Liver (tissue), 9 donors: ENCODE measurements around the gene FBN3. TPM values are rescaled to one million over a fixed set of nuclear protein-coding genes. Genes with fewer than 3 reads are reported as not detected.

Experiments
- DNase-seq: peaks from one replicate; pipeline ENCODE4 v3.0.0-alpha.2; 2017; ENCODE audit warnings: low spot score
- H3K27ac ChIP-seq, 2 donors: one replicate each; pipeline ENCODE4 v1.7.0; 2013; ENCODE audit warnings: inconsistent platforms in 2 of 2, low read length in 2 of 2, control low read depth in 1 of 2, low read depth in 1 of 2, mild to moderate bottlenecking in 1 of 2
- H3K27me3 ChIP-seq, 4 donors: one replicate each; pipeline versions ENCODE4 v1.6.1 to v1.7.0; 2013; ENCODE audit warnings: low read length in 3 of 4, inconsistent platforms in 1 of 4, mild to moderate bottlenecking in 1 of 4, moderate library complexity in 1 of 4; ENCODE audit not compliant: control insufficient read depth in 4 of 4, insufficient read depth in 4 of 4
- H3K36me3 ChIP-seq, 4 donors: one replicate each; pipeline versions ENCODE4 v1.6.1 to v1.7.0; 2013; ENCODE audit warnings: low read length in 3 of 4, mild to moderate bottlenecking in 3 of 4, low read depth in 1 of 4, moderate library complexity in 1 of 4; ENCODE audit not compliant: control insufficient read depth in 4 of 4, insufficient read depth in 3 of 4
- H3K4me1 ChIP-seq, 4 donors: one replicate each; pipeline versions ENCODE4 v1.6.1 to v1.7.0; 2013; ENCODE audit warnings: low read length in 3 of 4, mild to moderate bottlenecking in 3 of 4, moderate library complexity in 1 of 4; ENCODE audit not compliant: control insufficient read depth in 4 of 4, insufficient read depth in 4 of 4
- H3K4me3 ChIP-seq, 3 donors: one replicate each; pipeline versions ENCODE4 v1.6.1 to v1.7.0; 2013; ENCODE audit warnings: low read length in 3 of 3, control low read depth in 1 of 3, low read depth in 1 of 3, mild to moderate bottlenecking in 1 of 3
- H3K9ac ChIP-seq, 2 donors: one replicate each; pipeline ENCODE4 v1.7.0; 2013; ENCODE audit warnings: low read length in 2 of 2, mild to moderate bottlenecking in 2 of 2, moderate library complexity in 2 of 2, control low read depth in 1 of 2, low read depth in 1 of 2
- H3K9me3 ChIP-seq, 4 donors: one replicate each; pipeline versions ENCODE4 v1.6.1 to v1.7.0; 2013; ENCODE audit warnings: low read length in 3 of 4; ENCODE audit not compliant: control insufficient read depth in 4 of 4
- FOXA1 ChIP-seq: IDR thresholded peaks from 2 replicates; pipeline ENCODE4 v1.6.1; 2016; ENCODE audit warnings: antibody characterized with exemption
- FOXA2 ChIP-seq: IDR thresholded peaks from 2 replicates; pipeline ENCODE4 v1.6.1; 2016; ENCODE audit warnings: antibody characterized with exemption
- GABPA ChIP-seq, 2 donors: IDR thresholded peaks in 1 of 2; conservative IDR thresholded peaks in 1 of 2; 2 replicates each; pipeline ENCODE4 v1.6.1; 2016; ENCODE audit warnings: antibody characterized with exemption in 2 of 2, mild to moderate bottlenecking in 1 of 2, moderate library complexity in 1 of 2
- HNF4A ChIP-seq, 2 donors: conservative IDR thresholded peaks; 2 replicates each; pipeline ENCODE4 v1.6.1; 2016; ENCODE audit warnings: antibody characterized with exemption in 2 of 2, mild to moderate bottlenecking in 2 of 2
- HNF4G ChIP-seq: IDR thresholded peaks from 2 replicates; pipeline ENCODE4 v1.6.1; 2016; ENCODE audit warnings: antibody characterized with exemption
- JUND ChIP-seq, 2 donors: IDR thresholded peaks; 2 replicates each; pipeline ENCODE4 v1.6.1; 2016; ENCODE audit warnings: antibody characterized with exemption in 2 of 2
- NR2F2 ChIP-seq: IDR thresholded peaks from 2 replicates; pipeline ENCODE4 v1.6.1; 2016; ENCODE audit warnings: antibody characterized with exemption
- RAD21 ChIP-seq, 2 donors: IDR thresholded peaks; 2 replicates each; pipeline ENCODE4 v1.6.1; 2016; ENCODE audit warnings: antibody characterized with exemption in 2 of 2, mild to moderate bottlenecking in 2 of 2
- SP1 ChIP-seq: IDR thresholded peaks from 2 replicates; pipeline ENCODE4 v1.6.1; 2018; ENCODE audit warnings: antibody characterized with exemption, mild to moderate bottlenecking
- TAF1 ChIP-seq: conservative IDR thresholded peaks from 2 replicates; pipeline ENCODE4 v1.6.1; 2016; ENCODE audit warnings: antibody characterized with exemption, mild to moderate bottlenecking
- YY1 ChIP-seq: IDR thresholded peaks from 2 replicates; pipeline ENCODE4 v1.6.1; 2016; ENCODE audit warnings: antibody characterized with exemption, mild to moderate bottlenecking
- WGBS: extraction: QIAGEN DNeasy Blood & Tissue Kit; methylation state at CpG from one replicate; pipeline ENCODE4 v1.1.7; 2013; 5-methylcytosine and 5-hydroxymethylcytosine counted together
- polyA plus RNA-seq, 2 donors: library from polyadenylated mRNA; stranded (reverse) in 1 of 2; unstranded in 1 of 2; fragments of 200-250 nt in 1 of 2; fragments of >200 nt in 1 of 2; fragmentation: Nextera tagmentation in 1 of 2; extraction: Ambion mirVana in 1 of 2; gene quantifications; one replicate each; pipeline versions ENCODE4 v1.2.1 to v1.2.3, GENCODE V29; 2013 to 2015
- total RNA-seq, 2 donors: library from RNA; depleted of rRNA; stranded (reverse); fragments of >200 nt; gene quantifications; one replicate each; pipeline ENCODE4 v1.2.3, GENCODE V29; 2014
- TF ChIP-seq, protein P1 (sequence below): fragments of 150-350 bp; IDR thresholded peaks from 2 replicates; pipeline ENCODE4 v1.5.1; 2017; ENCODE audit warnings: improper control_type of control experiment, low read depth, low read length; ENCODE audit not compliant: missing input control
- TF ChIP-seq, protein P2 (sequence below): IDR thresholded peaks from 2 replicates; pipeline ENCODE4 v1.6.1; 2016; ENCODE audit warnings: antibody characterized with exemption
- TF ChIP-seq, protein P3 (sequence below): IDR thresholded peaks from 2 replicates; pipeline ENCODE4 v1.6.1; 2016; ENCODE audit warnings: antibody characterized with exemption
- TF ChIP-seq, protein P4 (sequence below): IDR thresholded peaks from 2 replicates; pipeline ENCODE4 v1.6.1; 2016; ENCODE audit warnings: antibody characterized with exemption, mild to moderate bottlenecking
- donor health status: healthy.
- donor health status: healthy.
- donor health status: healthy.
- donor health status: healthy.
- donor health status: healthy.

FBN3 gene
- total and polyA plus RNA-seq, 4 donors = under 0.01 to 0.61 (median 0.08) TPM; not detected in 1

DNA sequence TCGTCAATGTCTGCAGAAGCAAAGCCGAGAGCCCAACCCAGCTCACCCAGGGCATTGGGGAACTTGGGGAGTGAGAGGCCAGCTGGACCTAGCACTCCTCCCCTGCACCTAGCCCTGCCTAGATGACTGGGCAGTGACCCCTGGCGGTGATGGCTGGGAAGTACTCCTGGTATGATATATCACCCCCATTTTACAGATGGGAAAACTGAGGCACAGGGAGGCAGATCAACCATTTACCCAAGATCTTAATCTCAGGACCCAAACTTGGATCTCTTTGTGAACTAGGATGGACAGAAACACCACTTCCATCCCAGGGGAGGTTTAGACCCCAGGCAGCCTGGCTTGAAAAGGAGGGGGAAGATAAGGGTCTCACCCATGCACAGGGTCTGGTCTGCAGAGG is 53.3 kb downstream of the FBN3 start:
- DNase-seq = no peak
- Histone ChIP-seq H3K9ac (no peak overlapping the region), H3K27ac (no peak overlapping the region), H3K36me3 (no peaks in the 10 kb centered on the region), H3K4me1 (no peaks in the 10 kb centered on the region), H3K4me3 (peak overlapping the region in 2 of 3 donors; percentile 1 to 50), H3K27me3 (no peaks in the 10 kb centered on the region), H3K9me3 (peaks cover 6 to 20% (median 14%) of the 10 kb centered on the region in 4 donors)
- TF ChIP-seq SP1 (no peak), YY1 (no peak)
- WGBS = 93% methylated on average over 3 of the region's 3 CpGs

DNA sequence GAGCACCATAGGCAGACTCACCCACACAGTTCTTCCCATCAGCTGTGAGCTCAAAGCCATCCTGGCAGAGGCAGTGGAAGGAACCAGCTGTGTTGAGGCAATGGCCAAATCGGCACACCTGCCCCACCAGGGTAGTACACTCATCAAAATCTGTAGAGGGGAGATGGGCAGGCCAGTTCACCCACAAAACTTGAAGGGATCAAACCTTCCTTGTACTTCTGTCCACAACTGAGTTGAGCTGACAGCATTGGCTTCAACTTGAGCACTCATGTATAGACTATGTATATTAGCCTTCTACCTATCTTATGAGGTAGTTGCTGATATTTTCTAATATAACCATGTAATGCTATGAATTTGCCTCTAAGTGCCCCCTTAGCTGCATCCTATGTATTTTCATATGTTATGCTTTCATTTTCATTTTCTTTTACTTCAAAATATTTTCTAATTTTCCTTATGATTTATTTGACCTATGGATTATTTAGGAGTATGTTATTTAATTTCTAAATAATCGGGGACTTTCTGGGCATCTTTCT is 54.0 kb downstream of the FBN3 start:
- no peaks in the 10 kb centered on the region for H3K36me3 ChIP-seq
- H3K27me3 ChIP-seq = no peaks in the 10 kb centered on the region
- no peak for DNase-seq
- peaks cover 6 to 20% (median 14%) of the 10 kb centered on the region in 4 donors for H3K9me3 ChIP-seq
- WGBS = 69% methylated on average over 2 of the region's 2 CpGs
- H3K9ac ChIP-seq = no peak overlapping the region
- TF ChIP-seq FOXA2 (no peak), HNF4G (no peak), HNF4A (conservative IDR thresholded peaks at IDR 0.05) (no peak), SP1 (no peak), GABPA (IDR thresholded peaks at IDR 0.05 in 1 of 2, conservative IDR thresholded peaks at IDR 0.05 in 1 of 2) (no peak), RAD21 (IDR thresholded peaks at IDR 0.05) (no peak), FOXA1 (no peak), JUND (IDR thresholded peaks at IDR 0.05) (no peak), NR2F2 (no peak), YY1 (no peak), TAF1 (no peak)
- TF ChIP-seq, protein P1, sequence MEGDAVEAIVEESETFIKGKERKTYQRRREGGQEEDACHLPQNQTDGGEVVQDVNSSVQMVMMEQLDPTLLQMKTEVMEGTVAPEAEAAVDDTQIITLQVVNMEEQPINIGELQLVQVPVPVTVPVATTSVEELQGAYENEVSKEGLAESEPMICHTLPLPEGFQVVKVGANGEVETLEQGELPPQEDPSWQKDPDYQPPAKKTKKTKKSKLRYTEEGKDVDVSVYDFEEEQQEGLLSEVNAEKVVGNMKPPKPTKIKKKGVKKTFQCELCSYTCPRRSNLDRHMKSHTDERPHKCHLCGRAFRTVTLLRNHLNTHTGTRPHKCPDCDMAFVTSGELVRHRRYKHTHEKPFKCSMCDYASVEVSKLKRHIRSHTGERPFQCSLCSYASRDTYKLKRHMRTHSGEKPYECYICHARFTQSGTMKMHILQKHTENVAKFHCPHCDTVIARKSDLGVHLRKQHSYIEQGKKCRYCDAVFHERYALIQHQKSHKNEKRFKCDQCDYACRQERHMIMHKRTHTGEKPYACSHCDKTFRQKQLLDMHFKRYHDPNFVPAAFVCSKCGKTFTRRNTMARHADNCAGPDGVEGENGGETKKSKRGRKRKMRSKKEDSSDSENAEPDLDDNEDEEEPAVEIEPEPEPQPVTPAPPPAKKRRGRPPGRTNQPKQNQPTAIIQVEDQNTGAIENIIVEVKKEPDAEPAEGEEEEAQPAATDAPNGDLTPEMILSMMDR = no peak
- TF ChIP-seq, protein P2, sequence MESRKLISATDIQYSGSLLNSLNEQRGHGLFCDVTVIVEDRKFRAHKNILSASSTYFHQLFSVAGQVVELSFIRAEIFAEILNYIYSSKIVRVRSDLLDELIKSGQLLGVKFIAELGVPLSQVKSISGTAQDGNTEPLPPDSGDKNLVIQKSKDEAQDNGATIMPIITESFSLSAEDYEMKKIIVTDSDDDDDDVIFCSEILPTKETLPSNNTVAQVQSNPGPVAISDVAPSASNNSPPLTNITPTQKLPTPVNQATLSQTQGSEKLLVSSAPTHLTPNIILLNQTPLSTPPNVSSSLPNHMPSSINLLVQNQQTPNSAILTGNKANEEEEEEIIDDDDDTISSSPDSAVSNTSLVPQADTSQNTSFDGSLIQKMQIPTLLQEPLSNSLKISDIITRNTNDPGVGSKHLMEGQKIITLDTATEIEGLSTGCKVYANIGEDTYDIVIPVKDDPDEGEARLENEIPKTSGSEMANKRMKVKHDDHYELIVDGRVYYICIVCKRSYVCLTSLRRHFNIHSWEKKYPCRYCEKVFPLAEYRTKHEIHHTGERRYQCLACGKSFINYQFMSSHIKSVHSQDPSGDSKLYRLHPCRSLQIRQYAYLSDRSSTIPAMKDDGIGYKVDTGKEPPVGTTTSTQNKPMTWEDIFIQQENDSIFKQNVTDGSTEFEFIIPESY = no peak
- TF ChIP-seq, protein P3, sequence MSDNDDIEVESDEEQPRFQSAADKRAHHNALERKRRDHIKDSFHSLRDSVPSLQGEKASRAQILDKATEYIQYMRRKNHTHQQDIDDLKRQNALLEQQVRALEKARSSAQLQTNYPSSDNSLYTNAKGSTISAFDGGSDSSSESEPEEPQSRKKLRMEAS = no peak
- TF ChIP-seq, protein P4, sequence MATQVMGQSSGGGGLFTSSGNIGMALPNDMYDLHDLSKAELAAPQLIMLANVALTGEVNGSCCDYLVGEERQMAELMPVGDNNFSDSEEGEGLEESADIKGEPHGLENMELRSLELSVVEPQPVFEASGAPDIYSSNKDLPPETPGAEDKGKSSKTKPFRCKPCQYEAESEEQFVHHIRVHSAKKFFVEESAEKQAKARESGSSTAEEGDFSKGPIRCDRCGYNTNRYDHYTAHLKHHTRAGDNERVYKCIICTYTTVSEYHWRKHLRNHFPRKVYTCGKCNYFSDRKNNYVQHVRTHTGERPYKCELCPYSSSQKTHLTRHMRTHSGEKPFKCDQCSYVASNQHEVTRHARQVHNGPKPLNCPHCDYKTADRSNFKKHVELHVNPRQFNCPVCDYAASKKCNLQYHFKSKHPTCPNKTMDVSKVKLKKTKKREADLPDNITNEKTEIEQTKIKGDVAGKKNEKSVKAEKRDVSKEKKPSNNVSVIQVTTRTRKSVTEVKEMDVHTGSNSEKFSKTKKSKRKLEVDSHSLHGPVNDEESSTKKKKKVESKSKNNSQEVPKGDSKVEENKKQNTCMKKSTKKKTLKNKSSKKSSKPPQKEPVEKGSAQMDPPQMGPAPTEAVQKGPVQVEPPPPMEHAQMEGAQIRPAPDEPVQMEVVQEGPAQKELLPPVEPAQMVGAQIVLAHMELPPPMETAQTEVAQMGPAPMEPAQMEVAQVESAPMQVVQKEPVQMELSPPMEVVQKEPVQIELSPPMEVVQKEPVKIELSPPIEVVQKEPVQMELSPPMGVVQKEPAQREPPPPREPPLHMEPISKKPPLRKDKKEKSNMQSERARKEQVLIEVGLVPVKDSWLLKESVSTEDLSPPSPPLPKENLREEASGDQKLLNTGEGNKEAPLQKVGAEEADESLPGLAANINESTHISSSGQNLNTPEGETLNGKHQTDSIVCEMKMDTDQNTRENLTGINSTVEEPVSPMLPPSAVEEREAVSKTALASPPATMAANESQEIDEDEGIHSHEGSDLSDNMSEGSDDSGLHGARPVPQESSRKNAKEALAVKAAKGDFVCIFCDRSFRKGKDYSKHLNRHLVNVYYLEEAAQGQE = no peak
- H3K27ac ChIP-seq = no peak overlapping the region
- H3K4me1 ChIP-seq = no peaks in the 10 kb centered on the region
- H3K4me3 ChIP-seq = no peak overlapping the region
